Adrenal gland (tissue), 12 donors: ENCODE measurements around the gene CFAP206. TPM values are rescaled to one million over a fixed set of nuclear protein-coding genes. Genes with fewer than 3 reads are reported as not detected.

Source experiments
- DNase-seq, 7 donors: peaks; one replicate each; pipeline ENCODE4 v3.0.0-alpha.2; 2019 to 2020
- H3K27ac ChIP-seq, 5 donors: fragments of 200-600 bp; sonication (generic) in 4 of 5; 1 replicate in 3 of 5; 2 replicates in 2 of 5; pipeline versions ENCODE4 v1.5.1 to v1.8.0; 2016 to 2020; ENCODE audit warnings: mild to moderate bottlenecking in 1 of 5
- H3K27me3 ChIP-seq: fragments of 200-600 bp; 2 replicates; pipeline ENCODE4 v1.8.0; 2021
- H3K36me3 ChIP-seq, 2 donors: fragments of 200-600 bp; replicated peaks in 1 of 2; 1 replicate in 1 of 2; 2 replicates in 1 of 2; pipeline versions ENCODE4 v1.5.1 to v1.8.0; 2018 to 2022
- H3K4me1 ChIP-seq, 2 donors: fragments of 200-600 bp; replicated peaks in 1 of 2; 1 replicate in 1 of 2; 2 replicates in 1 of 2; pipeline versions ENCODE4 v1.5.1 to v1.8.0; 2018 to 2021
- H3K4me3 ChIP-seq, 4 donors: fragments of 200-600 bp; sonication (generic) in 3 of 4; one replicate each; pipeline ENCODE4 v1.5.1; 2016 to 2018
- H3K9me3 ChIP-seq, 3 donors: fragments of 200-600 bp; sonication (generic) in 1 of 3; replicated peaks in 1 of 3; 1 replicate in 2 of 3; 2 replicates in 1 of 3; pipeline versions ENCODE4 v1.5.1 to v1.8.0; 2016 to 2021
- CTCF ChIP-seq, 6 experiments: fragments of 450-650 bp in 4 of 6; fragments of 200-600 bp in 2 of 6; sonication (generic) in 1 of 6; IDR thresholded peaks; 1 replicate in 5 of 6; 2 replicates in 1 of 6; pipeline versions ENCODE4 v1.5.1 to v1.8.0; 2016 to 2021; ENCODE audit warnings: antibody characterized with exemption in 6 of 6, mild to moderate bottlenecking in 2 of 6, moderate library complexity in 1 of 6
- POLR2A ChIP-seq, 2 donors: fragments of 450-650 bp; IDR thresholded peaks; one replicate each; pipeline ENCODE4 v1.6.1; 2017; ENCODE audit warnings: antibody characterized with exemption in 2 of 2, mild to moderate bottlenecking in 2 of 2, moderate library complexity in 1 of 2
- WGBS, 4 donors: extraction: QIAGEN DNeasy Blood & Tissue Kit in 2 of 4; methylation state at CpG; one replicate each; pipeline versions ENCODE4 v1.1.5 to v1.1.7; 2013 to 2017; 5-methylcytosine and 5-hydroxymethylcytosine counted together
- intact Hi-C, 2 donors: fragments of 100-400 bp; cut with DNase I; formaldehyde crosslinking; loops; one replicate each; pipeline versions ENCODE4 v1.14.1 to v1.15.0; 2022 to 2023
- polyA plus RNA-seq, 3 donors: library from polyadenylated mRNA; stranded (reverse); fragments of 200-250 nt in 2 of 3; fragments of 350-450 nt in 1 of 3; fragmentation: Illumina TruSeq in 1 of 3; extraction: RNeasy Lipid Tissue Mini Kit (QIAGEN cat#74804) in 1 of 3; gene quantifications; one replicate each; pipeline ENCODE4 v1.2.3, GENCODE V29; 2013 to 2014
- small RNA-seq, 2 donors: library from RNA; depleted of rRNA; stranded (forward); fragments of <200 nt; gene quantifications; one replicate each; pipeline ENCODE3, GENCODE V24; 2016
- total RNA-seq, 9 donors: library from RNA; depleted of rRNA in 4 of 9; stranded (reverse); fragments of >200 nt in 4 of 9; fragments of 120-200 nt in 1 of 9; fragmentation: NEBNext Ultra II Directional in 1 of 9; extraction: Animal tissue kit (Norgen Biotek cat#: 25700) in 1 of 9; gene quantifications; one replicate each; pipeline versions ENCODE4 v1.1.0 to v1.2.4, GENCODE V29; 2013 to 2023
- donor health status: healthy with polysubstance abuse.
- donor health status: Bipolar disorder and iron deficiency.
- donor health status: DM: yes; HTN: yes; CAD: no.
- donor health status: DM: no; HTN: no; CAD: no.
- donor health status: DM: no; HTN: no; CAD: no.
- donor health status: DM: yes; HTN: yes; CAD: no.

The CFAP206 gene
- total and polyA plus RNA-seq, 12 donors: 0.09 to 1.6 (median 0.42) TPM

DNA sequence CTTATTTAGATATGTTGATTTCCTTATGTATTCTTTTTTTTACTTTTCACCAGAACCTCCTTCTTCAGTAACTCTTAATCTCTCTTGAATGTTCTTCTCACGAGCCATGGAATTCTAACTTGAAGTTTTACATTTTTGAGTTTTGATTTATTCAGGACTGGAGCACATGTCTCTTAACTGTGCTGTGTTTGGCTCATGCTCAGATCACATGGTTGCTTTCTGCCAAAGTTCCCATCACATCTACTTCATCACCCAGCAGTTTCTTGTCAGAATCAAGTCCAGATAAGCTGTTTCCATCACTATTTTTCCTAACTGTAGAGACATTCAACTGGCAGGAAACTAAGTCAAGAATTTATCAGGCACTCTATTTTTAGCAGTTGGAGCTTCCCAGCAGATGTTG is 96.7 kb downstream of the CFAP206 start:
- H3K36me3 ChIP-seq: peaks cover 0 to 10% of the 10 kb centered on the region in 2 donors

More for the DNA sequence above, 96.7 kb downstream of the CFAP206 start:
- 57 to 70% (median 66%) methylated on average over 1 of the region's 1 CpG for WGBS, 4 donors
- DNase-seq: peak in 3 of 7 donors; percentile 27 to 79 (median 34)
- Histone ChIP-seq H3K4me3 (no peak overlapping the region), H3K27ac (peak overlapping the region in 1 of 5 donors; percentile 35), H3K27me3 (no peaks in the 10 kb centered on the region), H3K9me3 (no peaks in the 10 kb centered on the region), H3K4me1 (no peaks in the 10 kb centered on the region)
- intact Hi-C loops: no loop called here
- TF ChIP-seq CTCF (IDR thresholded peaks at IDR 0.05) (no peak), POLR2A (IDR thresholded peaks at IDR 0.05) (no peak)

Small RNAs within 50 kb of the gene (small RNA-seq; reads per million reads assigned to genes)
- gene AL049697.2: 0 reads per million in 2 donors
- 0 reads per million in 2 donors for gene RNU6-444P

Other genes with a start within 250 kb of the CFAP206 start
- 10 to 100 TPM in 4 of 9 donors, 1 to 10 TPM in 5; 4.3 to 17.7 (median 9.1) TPM for gene SMIM8, start 85.4 kb upstream of the CFAP206 start, total RNA-seq
- gene SMIM8, start 85.4 kb upstream of the CFAP206 start, polyA plus RNA-seq: 1 to 10 TPM; 8.8 to 9.5 (median 9.0) TPM
- not detected for gene GJB7, start 78.7 kb upstream of the CFAP206 start, total RNA-seq
- gene GJB7, start 78.7 kb upstream of the CFAP206 start, polyA plus RNA-seq: under 1 TPM in 1 of 3 donors, not detected in 2; 0.03 TPM
- 1 to 10 TPM in 6 of 9 donors, under 1 TPM in 2, not detected in 1; 0.55 to 9.6 (median 2.4) TPM for gene C6orf163, start 63.2 kb upstream of the CFAP206 start, total RNA-seq
- gene C6orf163, start 63.2 kb upstream of the CFAP206 start, polyA plus RNA-seq: 10 to 100 TPM in 1 of 3 donors, 1 to 10 TPM in 1, under 1 TPM in 1; 0.81 to 20.4 (median 4.5) TPM
- 10 to 100 TPM; 19.9 to 38.8 (median 28.4) TPM for gene SLC35A1, start 65.0 kb downstream of the CFAP206 start, total RNA-seq
- gene SLC35A1, start 65.0 kb downstream of the CFAP206 start, polyA plus RNA-seq: 10 to 100 TPM; 27.2 to 41.0 (median 31.8) TPM
- gene RARS2, start 182.0 kb downstream of the CFAP206 start, total RNA-seq: 10 to 100 TPM; 37.0 to 92.1 (median 61.1) TPM
- 10 to 100 TPM; 26.1 to 92.8 (median 33.4) TPM for gene RARS2, start 182.0 kb downstream of the CFAP206 start, polyA plus RNA-seq
- gene ORC3, start 182.2 kb downstream of the CFAP206 start, total RNA-seq: 10 to 100 TPM; 21.1 to 61.3 (median 30.8) TPM
- 10 to 100 TPM; 24.4 to 51.4 (median 27.5) TPM for gene ORC3, start 182.2 kb downstream of the CFAP206 start, polyA plus RNA-seq